Endothelial cell of umbilical vein (primary cell): ENCODE results near the gene GPANK1. TPM values are rescaled to one million over a fixed set of nuclear protein-coding genes. Genes with fewer than 3 reads are reported as not detected.

Experiments
- BruUV-seq: library from RNA; stranded (reverse); fragments of 400-500 nt; replicated peaks from 2 replicates; lab custom pipeline; 2021; lab: Mats Ljungman, UMichigan
- CTCF ChIA-PET: fragments of 300-600, 350-600 bp; sonication (Branson Sonifier 250); formaldehyde crosslinking; loops from one replicate; lab custom pipeline; 2021; ENCODE audit warnings: antibody characterized with exemption, inconsistent platforms; lab: Charles Lee
- POLR2A ChIA-PET: fragments of 300-600, 350-600 bp; sonication (Branson Sonifier 250); formaldehyde crosslinking; loops from one replicate; lab custom pipeline; 2021; ENCODE audit warnings: antibody characterized with exemption, inconsistent platforms; lab: Charles Lee
- DNase-seq: peaks from one replicate; pipeline ENCODE4 v3.0.0-alpha.2; 2011; ENCODE audit warnings: low read depth, low spot score
- FAIRE-seq: peaks from 2 replicates; lab custom pipeline; 2011; peaks lifted over from hg19 to GRCh38; lab: Jason Lieb, UNC
- H2AFZ ChIP-seq: 2 replicates; pipeline ENCODE4 v1.6.0; 2012; ENCODE audit warnings: low read depth, low read length, control low read depth, inconsistent platforms
- H3K27ac ChIP-seq: 2 replicates; pipeline ENCODE4 v1.5.1; 2011; ENCODE audit warnings: low read depth, mild to moderate bottlenecking, control low read depth, low read length, moderate library complexity; ENCODE audit not compliant: insufficient read depth
- H3K27me3 ChIP-seq, 2 experiments: 2 replicates each; pipeline versions ENCODE4 v1.6.0 to v1.6.1; 2011; ENCODE audit warnings: low read length in 2 of 2, mixed read lengths in 1 of 2; ENCODE audit not compliant: control insufficient read depth in 2 of 2, insufficient read depth in 2 of 2
- H3K36me3 ChIP-seq, 2 experiments: 2 replicates in 1 of 2; 3 replicates in 1 of 2; pipeline ENCODE4 v1.5.1; 2011; ENCODE audit warnings: low read length in 2 of 2, mild to moderate bottlenecking in 1 of 2, moderate library complexity in 1 of 2; ENCODE audit not compliant: control insufficient read depth in 2 of 2, insufficient read depth in 2 of 2; ENCODE audit errors: extremely low read depth in 1 of 2
- H3K4me1 ChIP-seq: 3 replicates; pipeline ENCODE4 v1.5.1; 2011; ENCODE audit warnings: mild to moderate bottlenecking, low read length; ENCODE audit not compliant: control insufficient read depth, insufficient read depth; ENCODE audit errors: extremely low read depth
- H3K4me2 ChIP-seq: 2 replicates; pipeline ENCODE4 v1.6.1; 2011; ENCODE audit warnings: low read length, control low read depth, mixed read lengths; ENCODE audit not compliant: insufficient read depth
- H3K4me3 ChIP-seq, 3 experiments: fragments of 200-600 bp in 1 of 3; sonication (generic), shearing (Covaris generic) in 1 of 3; replicated peaks in 1 of 3; 2 replicates each; pipeline ENCODE4 v1.5.1; 2011 to 2016; ENCODE audit warnings: control low read depth in 3 of 3, low read length in 3 of 3, mild to moderate bottlenecking in 2 of 3, inconsistent platforms in 1 of 3, low read depth in 1 of 3, moderate library complexity in 1 of 3; ENCODE audit not compliant: insufficient read depth in 1 of 3
- H3K79me2 ChIP-seq: 2 replicates; pipeline ENCODE4 v1.6.0; 2012; ENCODE audit warnings: low read length, inconsistent platforms; ENCODE audit not compliant: control insufficient read depth, insufficient read depth
- H3K9ac ChIP-seq: replicated peaks from 2 replicates; pipeline ENCODE3; 2011; ENCODE audit warnings: low read length, control low read depth; ENCODE audit not compliant: insufficient read depth; ENCODE audit errors: extremely low read depth
- H3K9me1 ChIP-seq: replicated peaks from 3 replicates; pipeline ENCODE4 v1.6.0; 2011; ENCODE audit warnings: mild to moderate bottlenecking, low read length; ENCODE audit not compliant: control insufficient read depth, insufficient read depth; ENCODE audit errors: extremely low read depth
- H3K9me3 ChIP-seq: replicated peaks from 2 replicates; pipeline ENCODE4 v1.5.1; 2012; ENCODE audit warnings: low read length, inconsistent platforms; ENCODE audit not compliant: control insufficient read depth, insufficient read depth
- H4K20me1 ChIP-seq: replicated peaks from 2 replicates; pipeline ENCODE3; 2011; ENCODE audit warnings: mild to moderate bottlenecking, low read length; ENCODE audit not compliant: control insufficient read depth, insufficient read depth; ENCODE audit errors: extremely low read depth
- CTCF ChIP-seq, 2 donors: IDR thresholded peaks; 1 replicate in 1 of 2; 2 replicates in 1 of 2; pipeline ENCODE4 v1.5.1; 2011; ENCODE audit warnings: low read length in 2 of 2, mild to moderate bottlenecking in 2 of 2, moderate library complexity in 2 of 2, control low read depth in 1 of 2, inconsistent platforms in 1 of 2, low read depth in 1 of 2; ENCODE audit not compliant: insufficient read depth in 1 of 2; ENCODE audit errors: extremely low read depth in 1 of 2
- EZH2 ChIP-seq: IDR thresholded peaks from 2 replicates; pipeline ENCODE4 v1.6.1; 2012; ENCODE audit warnings: borderline replicate concordance, low read depth, mild to moderate bottlenecking, moderate library complexity, low read length, inconsistent platforms; ENCODE audit not compliant: severe bottlenecking
- FOS ChIP-seq: IDR thresholded peaks from 2 replicates; pipeline ENCODE4 v1.6.1; 2011; ENCODE audit warnings: mild to moderate bottlenecking, low read length, moderate library complexity, borderline replicate concordance; ENCODE audit not compliant: insufficient read depth
- GATA2 ChIP-seq: IDR thresholded peaks from 2 replicates; pipeline ENCODE4 v1.7.0; 2011; ENCODE audit warnings: low read depth, mild to moderate bottlenecking, moderate library complexity, mixed read lengths, low read length; ENCODE audit not compliant: insufficient read length, insufficient read depth
- JUN ChIP-seq: IDR thresholded peaks from 2 replicates; pipeline ENCODE4 v1.6.1; 2011; ENCODE audit warnings: borderline replicate concordance, low read depth; ENCODE audit not compliant: insufficient read length, insufficient read depth
- MAX ChIP-seq: IDR thresholded peaks from 2 replicates; pipeline ENCODE4 v1.6.1; 2011; ENCODE audit not compliant: insufficient read depth, insufficient read length
- MYC ChIP-seq: IDR thresholded peaks from one replicate; pipeline ENCODE4 v1.6.1; 2011; ENCODE audit warnings: mild to moderate bottlenecking, low read depth, low read length
- POLR2A ChIP-seq: IDR thresholded peaks from 2 replicates; pipeline ENCODE4 v1.6.1; 2012; ENCODE audit warnings: low read depth, mild to moderate bottlenecking, control low read depth, low read length
- POLR2AphosphoS5 ChIP-seq: IDR thresholded peaks from 2 replicates; pipeline ENCODE4 v1.6.1; 2012; ENCODE audit warnings: low read depth, mild to moderate bottlenecking, control low read depth, low read length, moderate library complexity; ENCODE audit not compliant: insufficient read depth
- dilution Hi-C: fragments of 300-500 bp; cut with MboI; formaldehyde crosslinking; loops from one replicate; pipeline ENCODE4 v1.15.0; 2019; ENCODE audit warnings: low sequenced_read_pairs; ENCODE audit not compliant: extremely low pct_ligation_motif_present
- intact Hi-C: fragments of 100-400 bp; cut with micrococcal nuclease; formaldehyde crosslinking; loops from one replicate; pipeline ENCODE4 v1.10.0; 2022
- polyA plus RNA-seq, 4 experiments: library from polyadenylated mRNA; depleted of rRNA in 3 of 4; stranded (reverse) in 3 of 4; unstranded in 1 of 4; fragments of >200 nt; gene quantifications; 2 replicates each; pipeline versions ENCODE4 v1.2.1 to v1.2.3, GENCODE V29; 2011 to 2012; ENCODE audit warnings: missing spikeins in 1 of 4
- total RNA-seq: library from RNA; stranded (reverse); gene quantifications from 2 replicates; pipeline ENCODE4 v1.2.3, GENCODE V29; 2021

The GPANK1 gene
- total and polyA plus RNA-seq, 2 donors (not counting 3 experiments of a cell fraction or from before 2014, with no cell fraction given), result 12.6 to 17.5 TPM

GRCh38 chr6:31631209-31631608 lies 33.6 kb downstream of the GPANK1 start:
- POLR2A ChIA-PET, result no interaction called here
- H3K27me3 ChIP-seq, result no peaks in the 10 kb centered on the region
- intact Hi-C loops, result no loop called here
- peaks cover 52 to 85% of the 10 kb centered on the region in 2 experiments for H3K36me3 ChIP-seq
- no peak overlapping the region for H3K27ac ChIP-seq
- dilution Hi-C loops, result no loop called here
- H3K4me3 ChIP-seq, result no peak overlapping the region
- TSS peak; percentile 19 for BruUV-seq
- no peaks in the 10 kb centered on the region for H3K9me1 ChIP-seq
- H4K20me1 ChIP-seq, result peaks cover 3% of the 10 kb centered on the region
- DNase-seq (no peak), FAIRE-seq (no peak)
- no peak overlapping the region for H2AFZ ChIP-seq
- no peak overlapping the region for H3K9ac ChIP-seq
- TF ChIP-seq FOS (no peak), POLR2A (no peak), GATA2 (no peak), POLR2AphosphoS5 (no peak), CTCF (IDR thresholded peaks at IDR 0.05; ENCODE audit: extremely low read depth in 1 of 2, insufficient read depth in 1 of 2, low read depth in 1 of 2, low read length in 2 of 2) (no peak), EZH2 (no peak), JUN (no peak), MYC (no peak), MAX (no peak)
- no peaks in the 10 kb centered on the region for H3K9me3 ChIP-seq
- H3K79me2 ChIP-seq, result peaks cover 31% of the 10 kb centered on the region
- no peaks in the 10 kb centered on the region for H3K4me1 ChIP-seq
- H3K4me2 ChIP-seq, result no peak overlapping the region
- CTCF ChIA-PET, result no interaction called here
